ENCODE measurements around the gene HNRNPA0.

HNRNPA0 gene

DNA sequence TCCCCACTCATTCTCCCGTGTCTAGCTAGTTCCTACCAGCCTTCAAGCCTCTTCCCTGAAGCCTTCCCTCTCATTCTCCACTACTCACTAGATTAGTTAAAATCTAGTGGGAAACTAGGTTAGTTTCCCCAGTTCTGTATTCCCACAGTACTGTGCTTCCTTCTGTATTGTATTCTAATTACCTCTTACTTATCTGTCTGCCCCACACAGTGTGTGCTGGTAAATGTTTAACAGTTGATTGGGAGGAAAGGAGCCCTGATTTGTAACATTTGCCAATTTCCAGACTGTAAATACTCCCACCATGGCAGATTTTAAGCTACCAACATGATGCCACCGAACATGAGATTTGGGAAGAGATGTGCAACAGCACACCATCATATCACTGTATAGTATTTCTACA is 26.5 kb downstream of the HNRNPA0 start:
- no peak for TF ChIP-seq CTCF (IDR thresholded peaks at IDR 0.05; ENCODE audit: borderline replicate concordance, insufficient read depth, low read depth, low read length)
- H3K4me3 ChIP-seq (ENCODE audit: low read depth, low read length) = no peak overlapping the region

DNA sequence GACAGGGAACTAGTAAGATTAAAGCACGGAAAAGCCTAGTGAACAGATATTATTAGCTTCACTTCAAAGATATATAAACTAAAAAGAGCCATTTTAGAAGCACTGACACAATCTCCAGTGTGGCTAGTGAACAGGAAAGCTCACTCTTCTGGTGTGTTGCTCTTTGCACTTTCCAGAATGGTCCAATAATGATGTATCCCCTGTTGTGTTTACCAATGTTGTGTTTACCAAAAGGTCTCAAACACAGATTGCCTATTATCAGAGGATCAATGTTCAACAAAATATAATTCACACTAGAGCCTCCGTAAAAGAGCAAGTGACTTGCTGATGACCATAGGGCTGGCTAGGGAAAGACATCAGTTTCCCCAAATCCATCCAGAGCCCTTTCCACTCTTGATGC is 29.9 kb downstream of the HNRNPA0 start:
- no peak for TF ChIP-seq CTCF (IDR thresholded peaks at IDR 0.05; ENCODE audit: borderline replicate concordance, insufficient read depth, low read depth, low read length)

DNA sequence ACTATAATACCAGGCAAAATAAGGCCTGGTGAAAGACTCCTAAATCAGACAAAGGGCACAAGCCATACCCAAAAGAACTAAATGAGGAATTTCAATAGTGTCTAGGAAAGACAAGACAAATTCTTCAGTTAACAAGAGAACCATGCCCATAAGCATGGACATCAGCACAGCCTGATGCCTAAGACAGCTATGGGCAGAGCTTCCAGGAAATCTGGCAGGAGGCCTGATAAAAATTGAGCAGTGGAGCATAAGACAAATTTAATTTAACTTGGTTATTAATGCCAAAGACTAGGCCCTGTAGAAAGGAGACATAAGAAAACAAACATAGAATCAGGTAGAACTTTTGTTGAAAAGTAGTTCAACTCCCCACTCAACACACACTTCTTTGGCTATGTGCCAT is 35.6 kb downstream of the HNRNPA0 start:
- no peak overlapping the region for H3K4me3 ChIP-seq (ENCODE audit: low read depth, low read length)
- TF ChIP-seq CTCF (IDR thresholded peaks at IDR 0.05; ENCODE audit: borderline replicate concordance, insufficient read depth, low read depth, low read length) = no peak

More for the DNA sequence above, 29.9 kb downstream of the HNRNPA0 start:
- no peak overlapping the region for H3K4me3 ChIP-seq (ENCODE audit: low read depth, low read length)

DNA sequence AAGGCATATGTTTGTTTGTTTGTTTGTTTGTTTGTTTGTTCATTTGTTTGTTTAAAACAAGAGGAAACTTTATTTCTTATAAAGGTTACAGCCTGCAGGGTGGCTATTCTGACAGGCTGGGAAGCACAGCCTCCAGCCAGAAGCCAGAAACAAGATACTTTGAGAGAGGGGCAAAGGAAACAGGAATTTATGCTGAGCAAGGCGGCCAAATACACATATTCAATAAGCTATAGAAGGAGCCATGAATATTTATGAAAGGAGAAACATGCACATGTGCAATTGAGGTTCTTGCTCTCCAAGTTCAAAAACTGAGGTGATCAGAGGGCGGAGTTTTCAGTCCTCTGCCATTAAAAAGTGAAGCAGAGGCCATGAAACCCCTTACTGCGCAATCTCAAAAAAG is 37.8 kb downstream of the HNRNPA0 start:
- TF ChIP-seq CTCF (IDR thresholded peaks at IDR 0.05; ENCODE audit: borderline replicate concordance, insufficient read depth, low read depth, low read length) = no peak
- no peak overlapping the region for H3K4me3 ChIP-seq (ENCODE audit: low read depth, low read length)

DNA sequence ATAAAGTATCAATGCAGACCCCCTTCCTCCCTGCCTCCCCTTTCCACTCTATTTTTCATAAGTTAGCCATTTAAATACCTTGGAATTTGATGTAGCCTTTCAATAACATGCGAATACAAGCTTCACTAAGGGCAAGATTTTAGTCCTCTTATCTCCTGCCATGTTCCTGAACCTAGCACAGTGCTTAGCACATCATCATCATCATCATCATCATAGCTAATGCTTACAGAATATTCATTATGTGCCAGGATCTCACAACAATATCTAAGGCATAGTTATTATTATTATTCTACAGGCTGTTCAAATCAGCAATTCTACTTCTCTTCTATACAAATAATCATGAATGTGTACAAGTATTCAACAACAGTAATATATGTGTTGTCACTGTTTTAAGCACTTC is 38.7 kb downstream of the HNRNPA0 start:
- TF ChIP-seq CTCF (IDR thresholded peaks at IDR 0.05; ENCODE audit: borderline replicate concordance, insufficient read depth, low read depth, low read length) = no peak
- no peak overlapping the region for H3K4me3 ChIP-seq (ENCODE audit: low read depth, low read length)

DNA sequence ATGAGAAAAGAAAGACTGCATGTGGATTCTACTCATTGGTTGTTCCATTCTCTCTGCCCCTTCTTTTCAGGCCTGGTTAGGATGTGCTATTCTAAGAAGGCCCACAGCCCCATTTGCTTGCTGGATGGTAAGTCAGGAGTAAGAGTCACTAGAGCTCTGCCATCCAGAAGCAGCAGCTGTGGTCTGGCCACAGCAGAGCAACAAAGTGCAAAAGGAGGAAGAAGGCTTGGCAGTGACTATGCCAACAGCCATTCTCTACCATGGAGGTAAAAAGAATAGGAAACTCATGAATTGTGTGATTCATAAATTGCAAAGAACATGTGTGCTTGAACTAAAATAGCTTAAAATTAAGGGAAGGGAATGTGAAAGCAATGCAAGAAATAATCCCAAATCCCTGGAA is 39.2 kb downstream of the HNRNPA0 start:
- no peak for TF ChIP-seq CTCF (IDR thresholded peaks at IDR 0.05; ENCODE audit: borderline replicate concordance, insufficient read depth, low read depth, low read length)
- H3K4me3 ChIP-seq (ENCODE audit: low read depth, low read length) = no peak overlapping the region

DNA sequence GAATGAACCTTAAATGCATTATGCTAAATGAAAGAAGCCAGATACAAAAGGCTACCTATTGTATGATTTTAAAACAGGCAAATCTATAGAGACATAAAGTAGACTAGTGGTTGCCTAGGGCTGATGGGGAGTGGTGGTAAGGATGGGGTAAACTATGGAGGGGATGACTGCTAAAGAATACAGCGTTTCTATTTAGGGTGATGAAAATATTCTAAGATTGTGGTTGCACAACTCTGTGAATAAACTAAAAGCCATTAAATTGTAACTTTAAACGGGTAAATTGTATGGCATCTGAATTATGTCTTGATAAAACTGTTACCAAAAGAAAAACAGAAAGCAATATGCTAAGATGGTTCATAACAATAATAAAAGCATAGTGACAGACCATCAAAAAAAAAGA is 39.7 kb downstream of the HNRNPA0 start:
- TF ChIP-seq CTCF (IDR thresholded peaks at IDR 0.05; ENCODE audit: borderline replicate concordance, insufficient read depth, low read depth, low read length) = no peak
- no peak overlapping the region for H3K4me3 ChIP-seq (ENCODE audit: low read depth, low read length)

Data from GM12875 (cell line).